GM12873 (cell line): ENCODE measurements around the gene VPS25.

Experiments used
- TF ChIP-seq, protein P1 (sequence below): IDR thresholded peaks from 2 replicates; pipeline ENCODE4 v1.5.1; 2012; ENCODE audit warnings: low read depth, mild to moderate bottlenecking, moderate library complexity, low read length, control low read depth; ENCODE audit not compliant: insufficient read depth; ENCODE audit errors: missing control alignments

The VPS25 gene

GRCh38 chr17:42782166-42783061 is 9.2 kb downstream of the VPS25 start:
- TF ChIP-seq, protein P1, sequence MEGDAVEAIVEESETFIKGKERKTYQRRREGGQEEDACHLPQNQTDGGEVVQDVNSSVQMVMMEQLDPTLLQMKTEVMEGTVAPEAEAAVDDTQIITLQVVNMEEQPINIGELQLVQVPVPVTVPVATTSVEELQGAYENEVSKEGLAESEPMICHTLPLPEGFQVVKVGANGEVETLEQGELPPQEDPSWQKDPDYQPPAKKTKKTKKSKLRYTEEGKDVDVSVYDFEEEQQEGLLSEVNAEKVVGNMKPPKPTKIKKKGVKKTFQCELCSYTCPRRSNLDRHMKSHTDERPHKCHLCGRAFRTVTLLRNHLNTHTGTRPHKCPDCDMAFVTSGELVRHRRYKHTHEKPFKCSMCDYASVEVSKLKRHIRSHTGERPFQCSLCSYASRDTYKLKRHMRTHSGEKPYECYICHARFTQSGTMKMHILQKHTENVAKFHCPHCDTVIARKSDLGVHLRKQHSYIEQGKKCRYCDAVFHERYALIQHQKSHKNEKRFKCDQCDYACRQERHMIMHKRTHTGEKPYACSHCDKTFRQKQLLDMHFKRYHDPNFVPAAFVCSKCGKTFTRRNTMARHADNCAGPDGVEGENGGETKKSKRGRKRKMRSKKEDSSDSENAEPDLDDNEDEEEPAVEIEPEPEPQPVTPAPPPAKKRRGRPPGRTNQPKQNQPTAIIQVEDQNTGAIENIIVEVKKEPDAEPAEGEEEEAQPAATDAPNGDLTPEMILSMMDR = no peak

DNA sequence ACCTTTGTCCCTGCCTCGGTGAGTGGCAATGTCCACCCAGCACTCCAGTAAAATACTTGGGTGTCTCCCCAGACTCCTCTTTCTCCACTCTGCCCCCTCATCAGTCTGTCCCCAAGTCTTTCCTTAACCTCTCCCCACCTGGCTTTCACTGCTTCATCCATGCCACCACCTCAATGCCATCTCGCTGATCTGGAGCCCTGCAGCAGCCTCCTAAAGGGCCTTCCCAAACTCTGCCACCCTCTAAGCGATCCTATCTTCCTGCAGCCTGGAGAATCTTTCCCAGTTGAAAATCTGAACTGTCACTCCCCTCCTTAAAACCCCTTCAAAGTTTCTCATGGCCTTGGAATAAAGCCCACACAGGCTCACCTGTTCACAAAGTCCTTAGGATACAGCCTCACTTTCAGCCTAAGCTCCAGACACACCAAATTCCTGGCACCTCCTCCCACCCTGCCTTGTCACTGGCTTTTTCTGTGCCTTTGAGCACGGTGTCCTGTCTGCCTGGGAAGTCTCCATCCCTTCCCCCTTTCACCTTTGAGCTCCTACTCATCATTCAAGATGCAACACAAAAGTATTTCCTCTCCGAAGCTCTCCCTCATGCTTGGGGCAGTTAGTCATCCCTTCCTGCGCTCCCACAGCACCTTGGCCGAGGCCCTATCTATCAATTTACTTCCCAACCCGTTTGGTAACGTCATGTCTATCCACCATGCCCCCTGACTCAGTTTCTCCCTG is 10.0 kb downstream of the VPS25 start:
- TF ChIP-seq, protein P1 = no peak

- TF ChIP-seq, protein P1 = no peak
Observed at GRCh38 chr17:42783791-42784138, 10.5 kb downstream of the VPS25 start.

GRCh38 chr17:42784409-42784808 is 11.2 kb downstream of the VPS25 start:
- TF ChIP-seq, protein P1 = no peak

DNA sequence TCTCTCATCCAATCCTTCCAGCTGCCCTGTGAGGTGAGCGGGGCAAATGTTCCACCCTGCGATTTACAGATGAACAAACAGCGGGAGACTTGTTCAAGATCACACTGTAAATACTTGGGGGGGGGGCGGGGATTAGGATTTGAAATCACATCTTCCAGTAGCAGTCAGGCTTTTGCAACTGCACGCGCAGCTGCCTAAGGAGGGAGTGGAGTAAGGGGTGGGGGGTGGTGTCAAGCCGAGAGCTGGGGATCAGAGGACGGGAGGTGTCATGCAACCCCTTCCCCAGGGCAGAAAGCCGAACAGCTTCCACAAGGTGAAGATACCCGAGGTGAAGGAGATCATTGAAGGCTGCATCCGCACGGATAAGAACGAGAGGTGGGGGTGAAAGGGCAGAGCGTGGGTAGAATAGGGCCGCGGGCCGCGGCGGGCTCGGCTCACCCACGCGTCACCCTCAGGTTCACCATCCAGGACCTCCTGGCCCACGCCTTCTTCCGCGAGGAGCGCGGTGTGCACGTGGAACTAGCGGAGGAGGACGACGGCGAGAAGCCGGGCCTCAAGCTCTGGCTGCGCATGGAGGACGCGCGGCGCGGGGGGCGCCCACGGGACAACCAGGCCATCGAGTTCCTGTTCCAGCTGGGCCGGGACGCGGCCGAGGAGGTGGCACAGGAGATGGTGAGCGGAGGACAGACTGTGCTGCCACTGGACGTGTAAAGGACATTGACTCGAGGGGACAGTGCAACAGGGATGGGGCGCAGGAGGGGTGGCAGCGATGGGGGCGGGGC is 11.8 kb downstream of the VPS25 start:
- TF ChIP-seq, protein P1 = no peak

- TF ChIP-seq, protein P1 = no peak
Observed at GRCh38 chr17:42787266-42787665, 14.0 kb downstream of the VPS25 start.

GRCh38 chr17:42791948-42792347 is 18.7 kb downstream of the VPS25 start:
- TF ChIP-seq, protein P1 = no peak
